UCSD-AML1 (cell line): Measurements from ENCODE around the gene LAMB2.
A peak's percentile ranks its signal among the peaks of the same experiment; 100 is the strongest.

Experiments
- DNase-seq: peaks from one replicate; lab custom pipeline; 2025; ENCODE audit not compliant: unreplicated experiment; lab: John Stamatoyannopoulos, UW

LAMB2 gene

DNA sequence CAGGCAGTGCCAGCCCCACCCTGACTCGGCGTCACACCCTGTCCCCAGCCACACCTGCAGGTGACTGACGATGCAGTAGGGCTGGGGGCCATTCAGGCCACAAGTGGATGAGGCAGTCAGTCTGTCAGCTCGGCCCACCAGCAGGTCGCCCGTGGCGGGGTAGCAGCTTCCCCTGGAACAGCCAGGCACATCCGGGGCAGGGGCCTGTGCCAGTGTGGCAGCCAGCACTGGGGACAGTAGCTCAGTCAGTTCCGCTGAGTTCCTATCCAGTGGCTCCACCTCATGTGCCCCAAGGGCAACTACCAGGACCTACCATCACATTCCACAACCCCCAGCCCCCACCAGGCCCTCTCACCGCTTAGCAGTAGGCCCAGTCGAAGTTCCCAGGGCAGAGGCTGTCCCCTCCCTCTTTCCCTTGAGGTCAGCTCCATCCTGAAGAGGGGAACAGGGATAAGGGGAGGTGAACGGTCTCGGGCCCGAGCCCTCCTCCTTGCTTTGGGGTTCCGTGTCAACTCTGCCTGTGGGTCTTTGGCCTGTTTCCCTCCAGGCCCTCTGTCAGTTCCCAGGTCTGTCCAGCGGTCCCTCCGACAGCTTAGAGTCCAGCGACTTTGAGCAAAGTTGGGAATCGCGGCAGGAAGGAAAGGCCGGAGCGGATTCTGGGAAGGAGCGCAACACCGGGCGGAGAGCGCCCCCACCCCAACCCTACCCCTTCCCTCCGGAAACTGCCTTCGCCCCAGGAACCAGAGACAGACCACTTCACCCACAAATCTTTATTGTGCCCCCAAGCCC is at the start of gene LAMB2:
TSS of gene LAMB2 (minus strand) at position 614 of the 789 bp plus-strand sequence. CDS start at position 431, 183 bp downstream.
- DNase-seq = peak; percentile 76

- no peak for DNase-seq
Observed at GRCh38 chr3:49181351-49181750, 48.5 kb upstream of the LAMB2 start.

DNA sequence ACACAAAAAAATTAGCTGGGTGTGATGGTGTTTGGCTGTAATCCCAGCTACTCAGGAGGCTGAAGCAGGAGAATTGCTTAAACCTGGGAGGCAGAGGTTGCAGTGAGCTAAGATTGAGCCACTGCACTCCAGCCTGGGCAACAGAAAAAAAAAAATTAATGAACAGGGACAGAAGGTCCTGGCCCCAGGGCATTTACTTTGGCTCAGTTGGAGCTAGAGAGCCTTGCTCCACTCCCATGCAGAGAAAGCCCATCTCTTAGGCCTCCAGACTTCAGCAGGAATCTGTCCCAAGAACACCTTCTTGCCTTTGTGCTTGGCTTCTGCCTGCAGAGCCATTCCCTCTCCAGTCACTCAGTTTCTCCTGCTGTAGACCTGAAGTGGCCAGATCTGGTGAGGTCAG is 47.3 kb upstream of the LAMB2 start:
- DNase-seq = no peak

DNA sequence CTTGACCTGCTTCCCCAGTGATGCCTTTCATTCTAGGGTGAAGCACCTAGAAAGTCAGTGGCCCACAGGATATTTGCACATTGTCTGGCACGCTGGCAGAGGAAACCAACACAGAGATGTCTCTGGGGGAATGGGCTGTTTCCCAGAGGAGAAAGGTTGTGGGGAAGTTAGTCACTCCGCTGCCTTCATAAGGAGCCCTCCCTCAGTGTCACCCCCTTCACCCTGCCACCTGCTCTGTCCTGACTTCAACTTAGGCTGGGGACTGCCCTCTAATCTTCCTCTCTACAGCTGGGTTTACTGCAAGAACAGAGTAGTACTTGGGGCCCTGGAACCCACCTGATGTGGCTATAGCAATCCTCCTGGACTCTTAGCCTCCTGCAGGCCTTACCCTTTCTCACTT is 44.2 kb upstream of the LAMB2 start:
- no peak for DNase-seq

- DNase-seq = no peak
Observed at GRCh38 chr3:49175530-49175929, 42.7 kb upstream of the LAMB2 start.

DNA sequence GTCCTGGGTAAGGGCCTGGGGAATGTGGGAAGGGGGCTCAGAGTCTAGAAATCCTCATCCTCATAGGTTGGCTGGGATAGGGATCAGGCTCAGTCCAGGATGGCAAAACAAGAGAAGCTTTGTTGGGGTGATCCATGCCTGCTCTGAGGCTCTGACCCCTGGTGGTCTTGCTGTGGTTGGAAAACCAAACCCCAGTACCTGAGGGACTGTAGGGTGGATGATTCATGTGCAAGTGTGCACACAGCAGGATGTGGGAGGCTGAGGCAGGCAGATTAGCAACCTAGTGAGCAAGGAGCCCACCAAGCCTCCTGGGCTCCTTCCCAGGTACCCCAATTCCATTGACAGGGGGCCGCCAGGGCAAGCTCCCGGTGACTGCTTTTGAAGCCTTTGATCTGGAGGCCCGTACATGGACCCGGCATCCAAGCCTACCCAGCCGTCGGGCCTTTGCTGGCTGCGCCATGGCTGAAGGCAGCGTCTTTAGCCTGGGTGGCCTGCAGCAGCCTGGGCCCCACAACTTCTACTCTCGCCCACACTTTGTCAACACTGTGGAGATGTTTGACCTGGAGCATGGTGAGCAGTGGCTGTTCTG is 41.6 kb upstream of the LAMB2 start:
- no peak for DNase-seq

DNA sequence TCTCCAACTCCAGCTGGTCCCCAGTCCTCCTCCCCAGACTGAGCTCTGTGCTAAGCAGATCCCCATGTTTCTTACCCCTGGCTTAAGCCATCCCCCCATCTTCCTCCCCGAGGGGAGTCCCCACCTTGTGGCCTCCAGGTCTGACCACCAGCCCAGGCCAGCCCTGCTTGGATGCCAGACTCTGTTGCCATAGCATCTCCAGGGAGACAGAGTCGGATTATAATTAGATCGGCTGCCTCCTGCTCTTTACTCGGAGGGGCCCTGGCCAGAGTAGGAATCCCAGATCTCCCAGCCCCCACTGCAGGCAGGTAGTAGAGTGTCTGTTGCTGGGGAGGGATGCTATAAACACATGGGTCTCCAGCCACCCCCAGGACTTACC is 40.9 kb upstream of the LAMB2 start:
- no peak for DNase-seq

GRCh38 chr3:49173116-49173791 is 40.4 kb upstream of the LAMB2 start:
- peak; percentile 31 for DNase-seq

GRCh38 chr3:49172551-49173041 is 39.7 kb upstream of the LAMB2 start:
- no peak for DNase-seq

DNA sequence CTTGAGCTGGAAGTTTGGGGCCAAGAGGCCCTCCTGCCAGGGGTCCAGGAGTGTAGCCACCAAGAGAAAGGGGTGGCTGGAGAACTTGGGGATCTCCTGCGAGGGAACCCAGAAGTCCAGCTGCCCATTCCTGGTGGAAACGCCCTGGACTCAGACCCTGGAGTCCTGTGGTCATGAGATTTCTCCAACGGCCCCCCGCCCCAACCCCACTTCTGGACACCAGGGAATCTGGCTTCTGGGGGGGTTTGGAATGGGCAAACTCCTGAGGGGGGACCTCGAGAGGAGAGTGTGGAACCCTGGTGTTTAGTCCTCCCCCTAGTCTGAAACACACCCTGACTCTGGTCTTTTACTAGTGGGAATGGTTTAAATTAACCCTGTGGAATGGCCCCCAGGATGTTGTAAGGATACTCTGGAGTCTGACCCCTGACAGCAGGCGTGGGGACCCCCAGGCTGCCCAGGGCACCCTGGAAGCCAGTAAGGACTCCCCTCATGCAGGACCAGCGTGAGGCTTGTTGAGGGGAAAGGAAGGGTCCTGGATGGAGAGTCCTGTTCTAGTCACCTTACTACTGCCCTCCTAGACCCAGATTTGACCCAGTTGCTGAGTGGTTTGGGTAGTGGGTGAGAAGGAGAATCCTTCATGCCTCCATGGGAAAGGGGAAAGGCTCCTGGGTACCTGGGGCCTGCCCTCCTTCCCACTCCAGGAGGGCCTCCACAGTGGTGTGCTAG is 39.1 kb upstream of the LAMB2 start:
- DNase-seq = no peak

- peak; percentile 84 for DNase-seq
Observed at GRCh38 chr3:49171119-49171774, 38.4 kb upstream of the LAMB2 start, which contains the start of gene KLHDC8B. KLHDC8B (plus strand) TSS chr3:49171598; CDS start chr3:49172770, 1,172 bp downstream.

DNA sequence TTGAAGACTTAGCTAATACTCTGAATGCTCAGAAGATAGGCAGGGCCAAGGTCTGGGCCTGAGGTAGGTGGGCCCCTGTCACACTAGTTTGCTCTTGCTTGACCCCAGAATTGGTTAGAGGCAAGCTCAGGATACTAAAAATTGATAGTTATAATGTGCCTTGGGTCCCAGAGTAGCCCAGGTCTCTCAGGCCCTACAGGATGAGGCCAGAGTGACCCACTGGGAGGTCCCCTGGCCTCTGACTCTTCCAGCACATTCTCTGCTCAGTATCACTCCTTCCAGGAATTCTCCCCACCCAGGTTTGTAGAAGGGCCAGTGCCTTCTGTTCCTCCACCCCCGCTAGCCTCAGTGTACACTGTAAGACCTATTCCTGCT is 37.9 kb upstream of the LAMB2 start:
- DNase-seq = no peak

DNA sequence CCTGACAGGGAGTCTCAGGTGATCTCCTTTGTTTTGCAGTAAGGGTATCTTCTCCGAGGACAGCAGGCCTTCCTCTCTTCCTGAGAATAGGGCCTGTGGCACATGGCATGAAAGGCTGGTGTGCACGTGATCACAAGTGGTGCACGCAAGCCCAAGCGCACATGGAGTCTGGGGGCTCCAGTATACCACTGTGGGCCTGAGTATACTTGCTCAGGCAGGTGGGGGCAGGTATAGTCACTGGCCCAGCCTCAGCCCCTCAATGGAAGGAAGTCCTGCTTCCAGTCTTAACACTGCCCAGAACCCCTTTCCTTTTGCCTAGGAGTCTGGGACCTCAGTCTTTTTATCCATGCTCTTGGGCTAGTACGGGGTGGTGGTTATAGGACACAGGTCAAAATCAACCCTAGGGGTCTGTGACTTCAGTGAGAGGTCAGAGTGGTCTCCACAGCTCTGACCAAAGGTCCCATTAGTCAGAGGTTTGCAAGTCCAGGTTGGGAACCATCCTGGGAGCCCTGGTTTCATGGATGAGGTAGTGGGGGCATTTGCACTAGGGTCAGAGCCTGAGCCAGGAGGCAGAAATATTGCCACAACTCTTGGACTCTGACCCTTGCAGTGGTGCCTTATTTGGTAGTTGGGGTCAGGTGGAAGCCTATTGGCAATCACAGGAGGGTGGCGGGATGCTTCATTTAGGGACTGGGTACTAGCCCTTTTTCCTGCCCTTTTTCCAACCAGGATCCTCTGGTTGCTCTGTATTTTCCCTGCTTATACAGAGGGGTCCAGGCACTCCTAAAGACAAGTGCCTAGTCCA is 34.1 kb upstream of the LAMB2 start:
- no peak for DNase-seq

DNA sequence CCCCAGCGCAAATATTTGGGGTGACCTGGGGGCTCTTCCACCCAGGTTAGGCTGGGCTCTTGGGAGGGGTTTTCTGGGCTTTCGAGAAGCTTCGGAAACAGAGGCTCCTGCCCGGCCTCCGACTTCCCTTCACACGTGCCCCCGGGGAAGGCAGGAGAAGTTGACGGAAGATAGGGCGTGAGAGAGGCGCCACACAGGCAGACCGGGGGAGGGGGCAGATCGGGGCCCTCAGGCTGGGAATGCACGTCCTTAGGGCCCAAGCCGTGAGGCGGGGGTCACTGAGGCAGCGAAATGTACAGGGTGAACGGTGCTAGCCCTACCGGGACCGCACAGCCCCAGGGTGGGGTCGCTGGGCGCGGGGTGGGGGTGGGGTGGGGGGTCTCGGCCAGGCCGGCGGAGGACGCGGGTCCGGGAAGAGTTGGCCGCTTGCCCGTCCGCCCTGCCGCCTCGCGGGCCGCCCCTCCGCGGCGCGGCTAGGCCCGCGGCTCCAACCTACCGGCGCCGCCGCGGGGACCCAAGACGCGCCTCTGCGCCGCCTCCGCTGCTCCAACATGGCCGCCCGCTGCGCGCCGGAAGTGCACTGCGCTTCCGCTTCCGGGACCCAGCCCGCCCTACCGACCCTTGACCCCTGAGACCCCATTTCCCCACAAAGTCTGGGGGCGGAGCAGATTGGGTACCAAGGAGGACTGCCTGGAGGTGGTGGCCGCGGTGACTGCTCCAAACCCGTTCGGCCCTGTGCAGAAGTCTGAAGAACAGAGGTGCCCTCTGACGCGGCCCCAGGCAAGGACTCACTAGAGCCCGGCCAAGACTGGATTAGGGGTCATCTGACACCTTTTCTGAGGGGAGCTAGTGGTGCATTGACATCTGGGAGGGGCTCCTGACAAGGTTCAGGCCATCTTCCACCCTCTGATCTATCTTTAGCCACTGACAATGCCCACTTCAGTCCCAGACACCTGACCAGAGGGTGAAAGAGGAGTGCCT is 33.2 kb upstream of the LAMB2 start, which contains the start of gene CCDC71:
TSS of gene CCDC71 (minus strand) at position 561 of the 981 bp plus-strand sequence. CDS start 2,123 bp downstream, outside the sequence.
- DNase-seq = peak; percentile 80

- no peak for DNase-seq
Observed at GRCh38 chr3:49164983-49165720, 32.3 kb upstream of the LAMB2 start.

DNA sequence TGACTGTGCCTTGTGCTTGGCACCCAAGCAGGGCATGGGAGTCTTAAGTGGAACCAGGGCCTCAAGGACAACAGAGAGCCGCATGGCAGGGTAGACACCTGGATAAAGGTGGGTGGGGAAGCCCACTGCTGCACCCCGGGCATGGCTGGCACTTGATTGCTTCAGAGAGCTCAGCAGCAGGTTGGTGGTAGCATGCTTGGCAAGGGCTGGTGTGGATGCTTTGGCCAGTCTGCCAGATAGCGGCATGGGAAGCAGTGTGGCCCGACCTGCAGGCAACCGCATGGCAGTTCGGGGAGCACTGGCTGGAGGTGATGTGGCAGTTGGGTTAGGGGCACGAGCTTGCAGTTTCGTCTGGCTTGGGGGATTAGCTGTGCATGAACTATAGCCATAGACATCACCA is 30.8 kb upstream of the LAMB2 start:
- no peak for DNase-seq

- no peak for DNase-seq
Observed at GRCh38 chr3:49162751-49163419, 30.0 kb upstream of the LAMB2 start.
